KG1 (cell line): ENCODE results near the gene DNAH8.

Experiments used
- DNase-seq: peaks from one replicate; lab custom pipeline; 2025; lab: John Stamatoyannopoulos, UW

Gene DNAH8

DNA sequence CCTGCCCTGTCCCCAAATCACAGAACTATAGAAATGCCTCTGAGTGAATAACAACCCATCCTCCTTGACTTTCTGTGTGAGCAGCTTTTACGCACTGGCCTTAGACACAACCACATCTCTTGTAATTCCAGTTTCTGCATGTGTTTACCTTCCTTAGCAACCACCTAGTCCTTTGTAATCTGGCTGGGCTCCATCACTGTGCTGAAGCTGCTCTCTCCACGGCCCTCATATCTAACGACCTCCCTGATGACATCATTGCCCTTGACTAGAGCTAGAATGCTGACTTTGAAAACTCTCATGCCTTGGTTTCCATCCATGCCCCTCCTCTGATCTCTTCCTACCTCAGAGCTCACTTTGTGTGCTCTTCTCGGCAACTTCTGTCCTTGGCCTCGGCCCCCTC, 303.0 kb downstream of the DNAH8 start:
- no peak for DNase-seq

GRCh38 chr6:39020136-39020535, 305.0 kb downstream of the DNAH8 start:
- DNase-seq = no peak

- no peak for DNase-seq
These were observed 305.9 kb downstream of the DNAH8 start for GRCh38 chr6:39021041-39021440.

GRCh38 chr6:39021779-39022178, 306.7 kb downstream of the DNAH8 start:
- no peak for DNase-seq

GRCh38 chr6:39026175-39026574, 311.1 kb downstream of the DNAH8 start:
- DNase-seq = no peak

DNA sequence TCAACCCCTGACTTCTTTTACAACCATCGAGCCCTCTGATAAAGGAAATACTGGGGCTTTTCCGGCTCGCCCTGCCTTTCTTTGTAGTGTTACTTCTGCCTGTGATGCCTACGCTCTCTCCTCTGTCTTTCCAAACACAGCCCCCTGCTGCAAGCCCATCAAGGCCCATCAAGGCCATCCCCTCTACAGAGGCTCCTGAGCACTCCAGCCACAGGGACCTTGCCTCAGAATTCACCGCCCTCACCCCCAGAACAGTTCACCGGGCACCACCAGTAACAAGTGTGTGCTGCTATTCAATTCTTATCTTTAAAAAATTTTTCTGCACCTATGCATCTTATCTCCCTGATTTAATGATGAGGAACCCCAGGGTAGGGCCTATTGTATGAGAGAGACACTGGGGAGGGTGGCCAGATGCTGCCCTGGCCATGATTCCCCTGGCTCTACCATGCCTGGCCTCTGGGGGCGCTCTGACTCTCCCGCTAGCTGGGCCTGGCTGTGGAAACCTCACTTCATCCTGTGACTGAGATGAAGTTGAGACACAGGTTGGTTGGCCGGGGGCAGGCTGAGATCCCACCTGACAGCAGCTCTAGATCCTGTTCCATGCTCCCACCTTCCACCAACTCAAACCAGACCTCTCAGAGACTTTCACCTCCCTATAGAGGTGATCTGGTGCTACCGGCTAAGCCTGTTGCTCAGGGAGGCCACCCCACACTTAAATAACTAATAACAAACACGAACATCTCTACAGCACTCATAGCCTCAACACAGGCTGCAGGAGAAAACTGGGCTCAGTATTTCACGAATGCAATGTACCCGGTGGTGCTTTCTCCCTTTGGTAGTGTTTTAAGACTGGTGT, 314.3 kb downstream of the DNAH8 start:
- no peak for DNase-seq

DNA sequence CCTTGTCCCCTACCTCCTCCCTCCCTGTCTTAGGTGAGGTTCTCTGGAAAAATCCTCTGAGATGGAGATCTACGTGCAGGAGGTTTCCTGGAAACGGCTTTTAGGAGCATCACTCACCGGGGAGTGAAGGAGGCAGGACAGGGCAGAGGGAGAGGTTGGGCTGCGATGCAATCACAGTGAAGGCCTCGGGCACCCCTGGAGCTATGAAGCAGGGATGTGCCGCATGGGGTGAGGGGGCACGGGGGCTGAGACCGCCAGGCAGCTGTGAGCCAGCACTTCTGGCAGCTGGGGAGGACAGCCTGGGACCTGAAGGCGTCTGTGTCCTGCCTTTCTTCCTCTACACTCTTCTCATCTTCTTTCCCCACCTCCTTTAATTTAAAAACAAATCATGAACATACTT, 320.6 kb downstream of the DNAH8 start:
- DNase-seq = no peak

- no peak for DNase-seq
These were observed 322.0 kb downstream of the DNAH8 start for GRCh38 chr6:39037082-39037508.

DNA sequence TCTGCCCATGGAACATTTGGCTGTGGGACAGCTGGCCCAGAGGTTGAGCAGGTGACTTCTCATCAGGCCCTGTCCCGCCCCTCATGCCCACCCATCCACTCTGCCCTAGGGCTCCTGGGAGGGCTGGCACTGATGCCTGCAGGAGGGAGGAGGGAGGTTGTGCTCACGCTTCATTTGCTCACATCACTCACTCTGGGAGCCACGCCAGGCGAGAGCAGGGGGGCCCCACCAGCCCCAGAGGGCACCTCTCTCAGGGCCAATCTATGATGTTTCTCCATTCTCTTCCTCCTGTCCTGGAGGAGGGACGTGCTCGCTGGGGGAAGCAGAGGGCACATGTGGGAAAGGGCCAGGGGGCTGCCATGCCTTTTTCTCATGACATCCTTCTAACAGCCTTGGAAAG, 322.6 kb downstream of the DNAH8 start:
- no peak for DNase-seq

DNA sequence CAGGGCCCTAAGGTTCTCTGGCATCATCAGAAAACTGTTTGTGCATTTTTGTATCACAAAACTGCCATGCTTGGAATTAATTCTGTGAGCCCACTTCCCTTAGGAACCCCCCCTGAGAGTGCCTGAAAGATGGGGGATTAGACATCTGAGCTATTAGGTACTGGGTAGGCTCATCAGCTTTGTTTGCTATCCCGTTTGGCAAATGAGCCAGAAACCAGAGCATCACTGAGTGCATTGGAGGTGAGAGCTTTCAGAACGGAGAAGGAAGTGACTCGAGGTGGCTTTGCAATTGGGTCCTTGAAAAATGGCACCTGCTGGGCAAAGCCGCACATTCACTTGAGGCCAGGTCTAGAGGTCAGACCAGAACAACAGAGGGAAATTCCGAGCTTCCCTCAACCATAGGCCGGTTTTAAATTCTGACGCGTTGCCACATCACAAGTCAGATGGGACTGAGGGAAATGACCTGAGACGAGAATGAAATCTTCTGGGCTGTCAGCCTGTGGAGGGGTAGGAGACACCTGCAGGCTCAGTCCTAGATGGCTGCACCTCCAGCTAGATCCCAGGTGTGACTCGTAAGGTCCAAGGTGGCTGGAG, 325.1 kb downstream of the DNAH8 start:
- no peak for DNase-seq

DNA sequence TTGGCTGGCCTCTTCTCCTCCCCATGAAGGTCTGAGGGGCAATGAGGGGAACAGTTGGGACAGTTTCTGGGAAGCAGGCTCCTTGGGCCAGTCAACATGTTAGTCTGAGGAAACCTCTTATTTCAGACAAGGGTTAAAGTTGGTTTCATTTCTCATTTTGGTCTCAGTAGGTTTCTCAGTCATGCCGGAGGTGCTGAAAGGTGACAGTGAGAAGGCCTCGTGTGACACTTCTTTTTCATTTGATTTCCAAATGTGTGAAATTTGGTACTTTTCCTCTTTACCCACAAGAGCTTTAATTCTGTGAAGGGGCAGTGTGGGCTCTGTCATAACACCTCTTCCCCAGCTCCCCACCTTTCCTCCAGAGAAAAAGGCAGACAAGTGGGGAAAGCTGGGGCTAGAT, 326.0 kb downstream of the DNAH8 start:
- DNase-seq = no peak

DNA sequence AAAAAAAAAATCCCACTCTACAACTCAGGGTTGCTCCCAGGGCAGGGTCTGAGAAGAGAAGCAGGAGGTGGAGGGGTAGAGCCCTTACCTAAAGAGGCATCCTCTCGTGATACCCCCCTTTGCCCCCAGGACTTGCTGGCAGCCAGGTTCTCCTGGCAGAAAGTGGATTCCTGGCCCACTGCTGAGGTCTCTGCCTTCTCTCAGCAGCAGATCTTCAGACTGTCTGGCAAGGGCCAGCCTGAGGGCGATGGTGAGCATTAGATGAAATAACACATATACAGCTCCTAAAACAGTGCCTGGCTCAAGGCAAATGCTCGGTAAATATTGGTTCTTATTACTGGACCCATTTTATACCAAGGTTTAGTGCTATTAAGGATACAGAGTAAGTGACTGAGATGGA, 328.7 kb downstream of the DNAH8 start:
- DNase-seq = no peak

DNA sequence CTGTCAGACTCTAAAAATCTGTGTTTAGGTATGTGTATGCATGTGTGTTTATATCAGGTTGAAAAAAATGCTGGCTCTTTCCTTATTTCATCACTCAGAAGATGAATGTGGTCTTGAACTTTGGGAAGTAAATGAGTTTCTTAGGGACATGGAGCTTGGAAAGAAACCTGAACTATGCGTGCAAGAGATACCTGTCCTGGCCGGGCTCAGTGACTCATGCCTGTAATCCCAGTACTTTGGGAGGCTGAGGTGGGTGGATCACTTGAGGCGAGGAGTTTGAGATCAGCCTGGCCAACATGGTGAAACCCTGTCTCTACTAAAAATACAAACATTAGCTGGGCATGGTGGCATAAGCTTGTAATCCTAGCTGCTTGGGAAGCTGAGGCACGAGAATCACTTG, 329.1 kb downstream of the DNAH8 start:
- DNase-seq = no peak

DNA sequence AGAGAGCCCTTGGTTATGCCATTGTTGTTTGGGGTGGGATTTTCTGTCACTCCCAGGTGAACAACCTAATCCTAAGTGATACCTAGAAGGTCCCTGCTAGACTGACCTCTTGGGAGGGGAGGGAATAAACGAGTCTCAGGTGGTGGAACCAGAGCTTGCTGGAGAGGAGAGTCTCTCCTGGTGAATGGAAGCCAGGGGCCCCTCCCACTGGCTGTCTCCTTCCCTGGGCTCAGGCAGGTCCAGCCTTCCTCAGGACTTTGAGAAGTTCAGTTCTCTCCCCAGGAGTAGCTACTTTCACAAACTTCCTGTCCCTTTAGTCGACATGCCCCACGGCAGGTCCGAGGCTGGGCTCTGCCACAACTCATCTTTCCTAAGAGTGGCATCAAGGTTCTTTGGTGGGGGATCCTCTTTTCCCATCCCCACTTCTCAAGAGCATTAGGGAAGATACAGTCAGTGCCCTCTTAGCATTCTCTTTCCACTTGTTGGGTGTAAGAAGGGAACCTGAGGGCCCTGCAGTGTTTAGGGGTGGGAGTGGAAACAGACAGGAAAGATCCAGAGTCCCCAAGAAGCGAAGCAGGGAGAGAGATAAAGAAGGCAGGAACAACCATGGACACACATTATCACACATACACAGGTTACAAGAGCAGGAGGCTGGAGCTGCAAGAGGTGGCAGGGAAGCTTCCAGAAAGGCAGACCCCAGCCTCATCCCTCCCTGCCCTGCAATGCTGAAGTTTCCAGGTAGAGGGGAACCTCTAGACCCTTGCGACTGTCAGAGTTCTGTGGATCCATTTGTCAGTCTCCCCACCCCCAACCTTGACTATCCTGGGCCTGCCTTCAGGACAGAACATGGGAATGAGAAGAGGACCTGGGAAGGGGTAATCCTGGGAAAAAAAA, 332.6 kb downstream of the DNAH8 start:
- DNase-seq = no peak

GRCh38 chr6:39048481-39049399, 333.6 kb downstream of the DNAH8 start, which contains the start of gene GLP1R:
TSS of gene GLP1R (plus strand) at chr6:39048781. CDS start at chr6:39048841, 60 bp downstream.
- DNase-seq = no peak

- DNase-seq = no peak
These were observed 334.6 kb downstream of the DNAH8 start for GRCh38 chr6:39049575-39050283.

- DNase-seq = no peak
These were observed 335.5 kb downstream of the DNAH8 start for GRCh38 chr6:39050453-39051112.

DNA sequence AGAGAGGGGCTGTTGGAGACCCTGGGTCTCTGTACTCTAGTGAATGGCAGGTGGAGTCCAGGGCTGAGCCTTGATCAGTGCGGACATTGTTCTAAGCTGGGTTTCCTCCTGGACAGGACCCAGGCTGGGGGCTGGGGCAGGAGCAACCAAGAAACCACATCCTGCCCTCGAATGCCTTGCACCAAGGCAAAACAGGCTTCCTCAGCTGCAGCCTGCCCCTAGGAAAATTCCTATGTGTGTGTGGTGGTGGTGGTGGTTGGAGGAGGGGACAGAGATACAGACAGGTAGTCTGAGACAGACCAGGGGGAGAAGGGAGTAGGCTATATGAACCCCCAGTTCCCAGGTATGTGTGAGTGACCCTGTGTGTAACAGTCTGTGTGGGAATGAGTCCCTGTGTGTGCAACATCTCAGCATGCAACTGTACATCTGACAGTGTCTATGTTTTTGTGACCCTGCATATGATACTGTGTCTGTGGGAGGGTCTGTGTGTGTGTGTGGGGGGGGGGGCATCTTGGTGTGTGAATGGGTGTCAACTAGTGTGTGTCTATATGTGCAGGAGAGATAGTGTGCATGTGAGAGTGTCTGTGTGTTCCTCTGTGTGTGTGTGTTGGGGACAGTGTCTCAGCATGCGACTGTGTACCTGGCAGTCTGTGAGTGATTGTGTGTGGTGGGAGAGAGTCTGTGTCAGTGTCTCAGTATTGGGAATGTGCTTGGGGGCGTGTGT, 336.4 kb downstream of the DNAH8 start:
- DNase-seq = no peak

- DNase-seq = no peak
These were observed 338.0 kb downstream of the DNAH8 start for GRCh38 chr6:39053016-39053624.
